DMS114 treated with DMSO at 0.1 percent for 48 hours (cell line): Measurements from ENCODE around the gene RANBP17.

Experiments used
- DNase-seq: peaks from one replicate; lab custom pipeline; 2025; ENCODE audit not compliant: unreplicated experiment; lab: John Stamatoyannopoulos, UW

RANBP17 gene

GRCh38 chr5:171226864-171227263 is 365.0 kb downstream of the RANBP17 start:
- no peak for DNase-seq

- DNase-seq: no peak
Observed at GRCh38 chr5:171236651-171237050, 374.8 kb downstream of the RANBP17 start.

- no peak for DNase-seq
Observed at GRCh38 chr5:171242521-171242920, 380.7 kb downstream of the RANBP17 start.

- DNase-seq: no peak
Observed at GRCh38 chr5:171246231-171246630, 384.4 kb downstream of the RANBP17 start.

- no peak for DNase-seq
Observed at GRCh38 chr5:171249460-171249859, 387.6 kb downstream of the RANBP17 start.

- no peak for DNase-seq
Observed at GRCh38 chr5:171250738-171251137, 388.9 kb downstream of the RANBP17 start.

- no peak for DNase-seq
Observed at GRCh38 chr5:171251519-171251918, 389.7 kb downstream of the RANBP17 start.

GRCh38 chr5:171252674-171253073 is 390.9 kb downstream of the RANBP17 start:
- no peak for DNase-seq

- no peak for DNase-seq
Observed at GRCh38 chr5:171258737-171259415, 397.1 kb downstream of the RANBP17 start.

GRCh38 chr5:171261361-171261760 is 399.5 kb downstream of the RANBP17 start:
- DNase-seq: no peak

- no peak for DNase-seq
Observed at GRCh38 chr5:171261904-171262303, 400.1 kb downstream of the RANBP17 start.

GRCh38 chr5:171263181-171263580 is 401.4 kb downstream of the RANBP17 start:
- no peak for DNase-seq

- no peak for DNase-seq
Observed at GRCh38 chr5:171264843-171265242, 403.0 kb downstream of the RANBP17 start.

GRCh38 chr5:171268700-171269620 is 407.1 kb downstream of the RANBP17 start:
- DNase-seq: no peak

- DNase-seq: no peak
Observed at GRCh38 chr5:171269717-171270116, 407.9 kb downstream of the RANBP17 start.

GRCh38 chr5:171270136-171270535 is 408.3 kb downstream of the RANBP17 start:
- no peak for DNase-seq

GRCh38 chr5:171271798-171272197 is 410.0 kb downstream of the RANBP17 start:
- no peak for DNase-seq

GRCh38 chr5:171272996-171273970 is 411.5 kb downstream of the RANBP17 start:
- no peak for DNase-seq

- DNase-seq: no peak
Observed at GRCh38 chr5:171275841-171276544, 414.2 kb downstream of the RANBP17 start.

GRCh38 chr5:171283753-171284152 is 421.9 kb downstream of the RANBP17 start:
- DNase-seq: no peak
